ENCODE results near the gene CYSLTR2.

The CYSLTR2 gene

GRCh38 chr13:48746821-48747220, 93.1 kb downstream of the CYSLTR2 start:
- no peak for DNase-seq

- no peak for DNase-seq
Observed at GRCh38 chr13:48748681-48749080, 95.0 kb downstream of the CYSLTR2 start.

- peak; percentile 42 for DNase-seq
Observed at GRCh38 chr13:48749144-48749543, 95.4 kb downstream of the CYSLTR2 start.

- peak; percentile 93 for DNase-seq
Observed at GRCh38 chr13:48749699-48750473, 96.2 kb downstream of the CYSLTR2 start.

GRCh38 chr13:48750588-48751383, 97.1 kb downstream of the CYSLTR2 start:
- no peak for DNase-seq

GRCh38 chr13:48760626-48761025, 106.9 kb downstream of the CYSLTR2 start:
- DNase-seq, result no peak

Data from NCI-H226 (cell line).